ENCODE results near the gene TIMM22.

DNA sequence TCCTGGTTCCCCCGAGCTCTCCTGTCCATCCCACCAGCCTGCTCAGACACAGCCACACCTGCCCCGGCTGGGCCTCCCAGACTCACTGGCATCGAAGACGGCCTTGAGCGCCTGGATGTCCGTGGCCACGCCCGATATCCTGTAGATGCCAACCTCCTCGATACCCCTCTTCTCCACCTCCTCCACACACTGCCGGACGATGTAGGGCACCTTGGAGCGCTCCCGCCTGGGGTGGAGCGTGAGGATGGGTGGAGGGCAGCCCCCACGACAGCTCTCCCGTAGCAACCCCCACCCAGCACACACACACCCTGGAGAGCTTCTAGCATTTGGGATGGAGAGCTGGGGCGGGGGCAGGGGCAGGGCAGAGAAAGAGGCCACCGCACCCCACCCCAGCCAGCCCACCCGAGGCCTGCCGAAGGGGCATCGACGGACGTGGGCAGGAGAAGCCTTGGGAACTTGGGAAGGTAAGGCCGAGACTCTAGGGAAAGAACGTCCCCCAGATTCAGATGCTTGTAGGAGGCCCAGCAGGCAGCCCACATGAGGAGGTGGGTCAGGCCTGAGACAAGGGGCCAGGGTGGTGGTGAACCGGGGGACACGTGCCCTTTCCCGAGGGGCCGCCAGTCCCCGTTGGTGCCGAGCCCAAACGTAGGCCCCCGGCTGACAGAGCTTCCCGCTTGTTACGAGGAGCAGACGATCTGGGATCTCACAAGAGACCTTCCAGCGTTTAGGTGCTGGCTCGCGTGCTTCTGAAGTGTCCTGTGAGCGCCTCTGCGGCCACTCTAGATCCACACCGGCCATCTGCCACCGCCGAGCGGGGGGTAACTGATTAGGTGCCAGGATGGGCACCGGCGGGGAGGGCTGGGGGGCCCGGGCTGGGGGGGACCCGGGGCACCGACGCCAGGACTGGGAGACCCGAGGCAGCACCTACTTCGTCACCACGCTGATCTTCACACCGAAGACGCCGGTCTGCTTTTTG lies 15.1 kb downstream of the TIMM22 start:
- TF ChIP-seq TCF7L2 (IDR thresholded peaks at IDR 0.05; ENCODE audit: low read depth, low read length) (no peak), ZNF781 (CRISPR knock-in tag; IDR thresholded peaks at IDR 0.05; ENCODE audit: borderline replicate concordance, not compliant biosample characterization) (no peak), POLR2A (IDR thresholded peaks at IDR 0.05; ENCODE audit: insufficient read depth in 1 of 2, low read depth in 2 of 2, low read length in 2 of 2) (no peak), KDM1A (CRISPR knock-in tag; IDR thresholded peaks at IDR 0.05) (no peak)
- TF ChIP-seq, protein P1, sequence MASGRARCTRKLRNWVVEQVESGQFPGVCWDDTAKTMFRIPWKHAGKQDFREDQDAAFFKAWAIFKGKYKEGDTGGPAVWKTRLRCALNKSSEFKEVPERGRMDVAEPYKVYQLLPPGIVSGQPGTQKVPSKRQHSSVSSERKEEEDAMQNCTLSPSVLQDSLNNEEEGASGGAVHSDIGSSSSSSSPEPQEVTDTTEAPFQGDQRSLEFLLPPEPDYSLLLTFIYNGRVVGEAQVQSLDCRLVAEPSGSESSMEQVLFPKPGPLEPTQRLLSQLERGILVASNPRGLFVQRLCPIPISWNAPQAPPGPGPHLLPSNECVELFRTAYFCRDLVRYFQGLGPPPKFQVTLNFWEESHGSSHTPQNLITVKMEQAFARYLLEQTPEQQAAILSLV (CRISPR knock-in tag; IDR thresholded peaks at IDR 0.05; ENCODE audit: borderline replicate concordance) = no peak
- TF ChIP-seq, protein P2, sequence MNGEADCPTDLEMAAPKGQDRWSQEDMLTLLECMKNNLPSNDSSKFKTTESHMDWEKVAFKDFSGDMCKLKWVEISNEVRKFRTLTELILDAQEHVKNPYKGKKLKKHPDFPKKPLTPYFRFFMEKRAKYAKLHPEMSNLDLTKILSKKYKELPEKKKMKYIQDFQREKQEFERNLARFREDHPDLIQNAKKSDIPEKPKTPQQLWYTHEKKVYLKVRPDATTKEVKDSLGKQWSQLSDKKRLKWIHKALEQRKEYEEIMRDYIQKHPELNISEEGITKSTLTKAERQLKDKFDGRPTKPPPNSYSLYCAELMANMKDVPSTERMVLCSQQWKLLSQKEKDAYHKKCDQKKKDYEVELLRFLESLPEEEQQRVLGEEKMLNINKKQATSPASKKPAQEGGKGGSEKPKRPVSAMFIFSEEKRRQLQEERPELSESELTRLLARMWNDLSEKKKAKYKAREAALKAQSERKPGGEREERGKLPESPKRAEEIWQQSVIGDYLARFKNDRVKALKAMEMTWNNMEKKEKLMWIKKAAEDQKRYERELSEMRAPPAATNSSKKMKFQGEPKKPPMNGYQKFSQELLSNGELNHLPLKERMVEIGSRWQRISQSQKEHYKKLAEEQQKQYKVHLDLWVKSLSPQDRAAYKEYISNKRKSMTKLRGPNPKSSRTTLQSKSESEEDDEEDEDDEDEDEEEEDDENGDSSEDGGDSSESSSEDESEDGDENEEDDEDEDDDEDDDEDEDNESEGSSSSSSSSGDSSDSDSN (CRISPR knock-in tag; IDR thresholded peaks at IDR 0.05) = no peak
